ENCODE measurements around the gene BCL11B.

GRCh38 chr14:99315197-99315596, 43.2 kb upstream of the BCL11B start:
- TF ChIP-seq CTCF (IDR thresholded peaks at IDR 0.05) (no peak), EZH2 (IDR thresholded peaks at IDR 0.05; ENCODE audit: borderline replicate concordance, insufficient read depth, low read depth, low read length, poor library complexity, severe bottlenecking) (no peak)
